Gastrocnemius medialis (tissue), 4 donors: ENCODE data around the gene AKAP13.

ENCODE experiments used
- POLR2A ChIP-seq, 2 donors: fragments of 450-650 bp; IDR thresholded peaks; one replicate each; pipeline ENCODE4 v1.6.1; 2017; ENCODE audit warnings: antibody characterized with exemption in 2 of 2, mild to moderate bottlenecking in 2 of 2, moderate library complexity in 2 of 2
- TF ChIP-seq, protein P1 (sequence below), 5 experiments: fragments of 450-650 bp in 3 of 5; fragments of 200-600 bp in 2 of 5; sonication (generic) in 2 of 5; IDR thresholded peaks in 4 of 5; conservative IDR thresholded peaks in 1 of 5; 1 replicate in 4 of 5; 2 replicates in 1 of 5; pipeline ENCODE4 v1.5.1; 2016 to 2019; ENCODE audit warnings: antibody characterized with exemption in 5 of 5, mild to moderate bottlenecking in 3 of 5, moderate library complexity in 3 of 5

- TF ChIP-seq, protein P1, sequence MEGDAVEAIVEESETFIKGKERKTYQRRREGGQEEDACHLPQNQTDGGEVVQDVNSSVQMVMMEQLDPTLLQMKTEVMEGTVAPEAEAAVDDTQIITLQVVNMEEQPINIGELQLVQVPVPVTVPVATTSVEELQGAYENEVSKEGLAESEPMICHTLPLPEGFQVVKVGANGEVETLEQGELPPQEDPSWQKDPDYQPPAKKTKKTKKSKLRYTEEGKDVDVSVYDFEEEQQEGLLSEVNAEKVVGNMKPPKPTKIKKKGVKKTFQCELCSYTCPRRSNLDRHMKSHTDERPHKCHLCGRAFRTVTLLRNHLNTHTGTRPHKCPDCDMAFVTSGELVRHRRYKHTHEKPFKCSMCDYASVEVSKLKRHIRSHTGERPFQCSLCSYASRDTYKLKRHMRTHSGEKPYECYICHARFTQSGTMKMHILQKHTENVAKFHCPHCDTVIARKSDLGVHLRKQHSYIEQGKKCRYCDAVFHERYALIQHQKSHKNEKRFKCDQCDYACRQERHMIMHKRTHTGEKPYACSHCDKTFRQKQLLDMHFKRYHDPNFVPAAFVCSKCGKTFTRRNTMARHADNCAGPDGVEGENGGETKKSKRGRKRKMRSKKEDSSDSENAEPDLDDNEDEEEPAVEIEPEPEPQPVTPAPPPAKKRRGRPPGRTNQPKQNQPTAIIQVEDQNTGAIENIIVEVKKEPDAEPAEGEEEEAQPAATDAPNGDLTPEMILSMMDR (IDR thresholded peaks at IDR 0.05 in 4 of 5, conservative IDR thresholded peaks at IDR 0.05 in 1 of 5), result no peak
- no peak for TF ChIP-seq POLR2A (IDR thresholded peaks at IDR 0.05)
Observed at GRCh38 chr15:85777250-85778106, 397.1 kb downstream of the AKAP13 start.
